GM23248 (cell line): Measurements from ENCODE around the gene MAGEA12. TPM values are rescaled to one million over a fixed set of nuclear protein-coding genes. Genes with fewer than 3 reads are reported as not detected.
"Not testable (repeated sequence)": the region's sequence is repeated elsewhere in the genome, so short reads cannot be mapped to it uniquely, and the experiment has no call there.

Source experiments
- DNase-seq: peaks from one replicate; pipeline ENCODE4 v3.0.0-alpha.2; 2015
- H2AFZ ChIP-seq: fragments of 200-600 bp; sonication (generic); 2 replicates; pipeline ENCODE4 v1.6.1; 2016; ENCODE audit warnings: antibody characterized with exemption
- H3F3A ChIP-seq: fragments of 200-600 bp; sonication (generic); 2 replicates; pipeline ENCODE4 v1.6.1; 2016; ENCODE audit warnings: mild to moderate bottlenecking, antibody characterized with exemption, mixed run types; ENCODE audit not compliant: insufficient read depth
- H3K27ac ChIP-seq: fragments of 200-600 bp; sonication (generic); 2 replicates; pipeline ENCODE4 v1.5.1; 2016; ENCODE audit warnings: mild to moderate bottlenecking
- H3K27me3 ChIP-seq: fragments of 200-600 bp; sonication (generic); replicated peaks from 2 replicates; pipeline ENCODE4 v1.6.1; 2016; ENCODE audit warnings: mild to moderate bottlenecking; ENCODE audit not compliant: insufficient read depth
- H3K36me3 ChIP-seq: fragments of 200-600 bp; sonication (generic); 2 replicates; pipeline ENCODE4 v1.6.1; 2016; ENCODE audit warnings: low read depth, mild to moderate bottlenecking
- H3K4me1 ChIP-seq: fragments of 200-600 bp; sonication (generic); 2 replicates; pipeline ENCODE4 v1.6.1; 2016; ENCODE audit warnings: mild to moderate bottlenecking; ENCODE audit not compliant: insufficient read depth
- H3K4me2 ChIP-seq: fragments of 200-600 bp; sonication (generic); one replicate; pipeline ENCODE4 v1.6.1; 2016; ENCODE audit warnings: mild to moderate bottlenecking; ENCODE audit not compliant: unreplicated experiment
- H3K4me3 ChIP-seq: fragments of 200-600 bp; sonication (generic); 2 replicates; pipeline ENCODE4 v1.5.1; 2016; ENCODE audit warnings: mild to moderate bottlenecking
- H3K79me2 ChIP-seq: fragments of 200-600 bp; sonication (generic); 2 replicates; pipeline ENCODE4 v1.6.1; 2016; ENCODE audit warnings: mild to moderate bottlenecking; ENCODE audit not compliant: insufficient read depth
- H3K9ac ChIP-seq: fragments of 200-600 bp; sonication (generic); 2 replicates; pipeline ENCODE4 v1.6.1; 2016; ENCODE audit warnings: mild to moderate bottlenecking
- H3K9me2 ChIP-seq: fragments of 200-600 bp; sonication (generic); 2 replicates; pipeline ENCODE4 v1.6.1; 2016; ENCODE audit warnings: mixed run types, mild to moderate bottlenecking, moderate library complexity; ENCODE audit not compliant: insufficient read depth
- H3K9me3 ChIP-seq: fragments of 200-600 bp; sonication (generic); one replicate; pipeline ENCODE4 v1.6.1; 2017; ENCODE audit warnings: low read depth
- H4K20me1 ChIP-seq: fragments of 200-600 bp; sonication (generic); 2 replicates; pipeline ENCODE4 v1.6.0; 2016; ENCODE audit not compliant: insufficient read depth
- EZH2 ChIP-seq: fragments of 200-600 bp; sonication (generic); IDR thresholded peaks from 2 replicates; pipeline ENCODE4 v1.6.1; 2018; ENCODE audit warnings: antibody characterized with exemption, mild to moderate bottlenecking; ENCODE audit not compliant: insufficient read depth, poor library complexity, severe bottlenecking
- EZH2phosphoT487 ChIP-seq: fragments of 200-600 bp; sonication (generic); IDR thresholded peaks from 2 replicates; pipeline ENCODE4 v1.6.1; 2018; ENCODE audit warnings: antibody characterized with exemption, moderate library complexity, mild to moderate bottlenecking, low read depth; ENCODE audit not compliant: insufficient read depth
- WGBS, 2 experiments: methylation state at CpG; one replicate each; pipeline ENCODE4 v1.1.6; 2015 to 2017; ENCODE audit warnings: low lambda C conversion rate in 2 of 2, low coverage in 1 of 2; ENCODE audit errors: missing lambda C conversion rate in 2 of 2; 5-methylcytosine and 5-hydroxymethylcytosine counted together
- in situ Hi-C: fragments of 300-500 bp; cut with MboI; formaldehyde crosslinking; loops from 2 replicates; pipeline ENCODE4 v1.15.0; 2020
- polyA plus RNA-seq: library from polyadenylated mRNA; unstranded; fragments of >200 nt; fragmentation: Nextera tagmentation; extraction: Ambion mirVana; gene quantifications from 2 replicates; pipeline ENCODE4 v1.2.1, GENCODE V29; 2016
- total RNA-seq: library from RNA; depleted of rRNA; stranded (reverse); fragments of >200 nt; shearing (Covaris generic); gene quantifications from 2 replicates; pipeline ENCODE4 v1.2.3, GENCODE V29; 2014

MAGEA12 gene
- total and polyA plus RNA-seq, 2 experiments from 2014 or later, result 0.18 to 0.54 TPM

DNA sequence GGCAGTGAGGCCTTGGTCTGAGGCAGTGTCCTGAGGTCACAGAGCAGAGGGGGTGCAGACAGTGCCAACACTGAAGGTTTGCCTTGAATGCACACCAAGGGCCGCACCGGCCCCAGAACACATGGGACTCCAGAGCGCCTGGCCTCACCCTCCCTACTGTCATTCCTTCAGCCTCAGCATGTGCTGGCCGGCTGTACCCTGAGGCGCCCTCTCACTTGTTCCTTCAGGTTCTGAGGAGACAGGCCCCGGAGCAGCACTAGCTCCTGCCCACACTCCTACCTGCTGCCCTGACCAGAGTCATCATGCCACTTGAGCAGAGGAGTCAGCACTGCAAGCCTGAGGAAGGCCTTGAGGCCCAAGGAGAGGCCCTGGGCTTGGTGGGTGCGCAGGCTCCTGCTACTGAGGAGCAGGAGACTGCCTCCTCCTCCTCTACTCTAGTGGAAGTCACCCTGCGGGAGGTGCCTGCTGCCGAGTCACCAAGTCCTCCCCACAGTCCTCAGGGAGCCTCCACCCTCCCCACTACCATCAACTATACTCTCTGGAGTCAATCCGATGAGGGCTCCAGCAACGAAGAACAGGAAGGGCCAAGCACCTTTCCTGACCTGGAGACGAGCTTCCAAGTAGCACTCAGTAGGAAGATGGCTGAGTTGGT, 2.4 kb downstream of the MAGEA12 start:
- Histone ChIP-seq H3K27ac (no peak overlapping the region), H3K4me2 (no peak overlapping the region), H2AFZ (no peak overlapping the region), H3K4me1 (no peaks in the 10 kb centered on the region), H3K9me3 (no peaks in the 10 kb centered on the region), H3K4me3 (no peak overlapping the region), H4K20me1 (no peaks in the 10 kb centered on the region), H3K36me3 (no peaks in the 10 kb centered on the region), H3K79me2 (no peaks in the 10 kb centered on the region), H3K27me3 (no peaks in the 10 kb centered on the region), H3K9ac (no peak overlapping the region), H3K9me2 (no peaks in the 10 kb centered on the region), H3F3A (no peaks in the 10 kb centered on the region)
- 23 to 45% methylated on average over 7 to 9 of the region's 12 CpGs for WGBS, 2 experiments
- in situ Hi-C loops, result no loop called here
- no peak for DNase-seq
- TF ChIP-seq EZH2phosphoT487 (no peak), EZH2 (no peak)

DNA sequence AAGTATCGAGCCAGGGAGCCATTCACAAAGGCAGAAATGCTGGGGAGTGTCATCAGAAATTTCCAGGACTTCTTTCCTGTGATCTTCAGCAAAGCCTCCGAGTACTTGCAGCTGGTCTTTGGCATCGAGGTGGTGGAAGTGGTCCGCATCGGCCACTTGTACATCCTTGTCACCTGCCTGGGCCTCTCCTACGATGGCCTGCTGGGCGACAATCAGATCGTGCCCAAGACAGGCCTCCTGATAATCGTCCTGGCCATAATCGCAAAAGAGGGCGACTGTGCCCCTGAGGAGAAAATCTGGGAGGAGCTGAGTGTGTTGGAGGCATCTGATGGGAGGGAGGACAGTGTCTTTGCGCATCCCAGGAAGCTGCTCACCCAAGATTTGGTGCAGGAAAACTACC, 3.0 kb downstream of the MAGEA12 start:
- H3K4me2 ChIP-seq, H3K9me3 ChIP-seq, H3K4me3 ChIP-seq, H3K27ac ChIP-seq, H3K79me2 ChIP-seq, H4K20me1 ChIP-seq, H3K9ac ChIP-seq, H3K4me1 ChIP-seq, DNase-seq, in situ Hi-C loops, H3K36me3 ChIP-seq, H3F3A ChIP-seq, H3K9me2 ChIP-seq, H3K27me3 ChIP-seq, H2AFZ ChIP-seq: not testable (repeated sequence)
- 36 to 42% methylated on average over 5 to 12 of the region's 12 CpGs for WGBS, 2 experiments

- Histone ChIP-seq H3K9me2 (no peaks in the 10 kb centered on the region), H3K9me3 (no peaks in the 10 kb centered on the region), H2AFZ (no peak overlapping the region), H3K79me2 (no peaks in the 10 kb centered on the region), H4K20me1 (no peaks in the 10 kb centered on the region), H3K4me2 (no peak overlapping the region), H3K27me3 (no peaks in the 10 kb centered on the region), H3K27ac (no peak overlapping the region), H3F3A (no peaks in the 10 kb centered on the region), H3K9ac (no peak overlapping the region), H3K36me3 (no peaks in the 10 kb centered on the region), H3K4me3 (no peak overlapping the region), H3K4me1 (no peaks in the 10 kb centered on the region)
- no peak for DNase-seq
- no peak for TF ChIP-seq EZH2
- no peak for TF ChIP-seq EZH2phosphoT487
- 18 to 36% methylated on average over 4 to 5 of the region's 5 CpGs for WGBS, 2 experiments
- in situ Hi-C loops, result no loop called here
Observed at GRCh38 chrX:152738560-152738959, 5.0 kb downstream of the MAGEA12 start.

DNA sequence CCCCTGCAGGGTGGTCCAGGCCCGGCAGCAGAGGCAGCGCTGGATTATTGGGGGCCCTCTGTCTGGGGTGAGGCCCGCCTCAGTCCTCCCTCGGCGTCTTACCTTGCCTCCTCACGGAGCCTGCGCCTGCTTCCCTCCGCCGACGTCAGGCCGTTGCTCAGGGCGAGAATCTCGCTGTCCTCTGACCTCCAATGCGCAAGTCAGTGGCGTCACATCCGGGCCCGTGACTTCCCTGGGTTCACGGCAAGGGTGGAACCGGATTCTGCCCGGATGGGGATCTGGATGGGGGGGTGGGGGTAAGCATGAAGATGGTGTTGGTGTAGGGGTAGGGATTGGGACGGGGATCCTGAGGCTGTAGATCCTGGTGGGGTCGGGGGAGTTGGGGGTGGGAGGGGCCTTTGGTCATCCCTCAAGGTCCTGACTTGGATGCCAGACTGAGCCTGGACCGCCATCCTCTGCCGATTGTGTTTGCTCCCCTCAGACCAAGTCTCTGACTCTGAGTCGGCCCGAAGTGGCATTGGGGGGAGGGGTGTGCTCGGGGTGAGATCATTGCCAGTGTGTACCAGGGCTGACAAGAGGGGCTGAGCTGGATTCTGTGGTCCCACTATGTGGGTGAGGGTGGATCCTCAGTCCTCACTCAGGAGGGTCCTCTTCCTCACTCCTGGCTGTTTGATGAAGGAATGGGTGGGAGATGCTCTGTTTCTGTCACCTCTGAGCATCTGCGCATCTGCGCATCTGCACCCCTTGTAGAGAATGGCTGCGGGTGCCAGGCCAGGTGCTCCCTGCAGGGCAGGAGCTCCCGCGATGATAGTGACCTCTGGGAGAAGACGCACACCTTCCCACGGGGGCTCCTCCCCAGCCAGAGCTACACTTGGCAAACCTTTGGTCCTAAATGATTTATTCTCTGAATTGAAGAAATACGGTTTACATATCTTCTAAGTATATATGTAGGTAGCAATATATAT, 20.4 kb downstream of the MAGEA12 start, which contains the start of gene MAGEA2:
TSS of gene MAGEA2 (minus strand) at position 157 of the 965 bp plus-strand sequence. CDS start 2,479 bp downstream, outside the sequence.
- H3K4me3 ChIP-seq, in situ Hi-C loops, H3K36me3 ChIP-seq, H3K79me2 ChIP-seq, H3K9me3 ChIP-seq, H3K9ac ChIP-seq, H3K9me2 ChIP-seq, H3F3A ChIP-seq, H3K4me2 ChIP-seq, DNase-seq, H2AFZ ChIP-seq, H3K27ac ChIP-seq, H4K20me1 ChIP-seq, H3K27me3 ChIP-seq, H3K4me1 ChIP-seq: not testable (repeated sequence)
- no CpG with 5 or more reads among the region's 35 CpGs for WGBS, 2 experiments

DNA sequence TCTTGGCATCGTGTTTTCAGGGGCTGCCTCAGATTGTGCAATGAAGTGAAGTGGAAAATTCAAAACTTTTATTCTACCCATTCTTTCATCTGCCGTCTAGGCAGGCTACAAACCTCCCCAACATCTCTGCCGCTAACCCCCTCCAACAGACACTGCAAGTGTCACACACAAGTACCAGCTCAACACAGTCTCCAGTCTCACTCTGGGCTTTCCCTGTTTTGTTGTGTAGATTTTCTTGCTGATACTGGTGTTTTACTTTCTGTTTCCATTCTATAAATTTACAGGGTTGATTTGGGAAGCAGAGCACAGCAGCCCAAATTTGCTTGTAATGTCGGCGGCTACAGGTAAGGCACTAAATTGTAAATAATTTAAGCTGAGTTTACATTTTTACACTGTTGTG, 21.3 kb downstream of the MAGEA12 start:
- H3K27ac ChIP-seq, H3K79me2 ChIP-seq, H3K9me3 ChIP-seq, H3K4me2 ChIP-seq, H3K9ac ChIP-seq, H2AFZ ChIP-seq, in situ Hi-C loops, H3K27me3 ChIP-seq, H3K4me1 ChIP-seq, H3K36me3 ChIP-seq, H3K9me2 ChIP-seq, DNase-seq, H4K20me1 ChIP-seq, H3F3A ChIP-seq, H3K4me3 ChIP-seq: not testable (repeated sequence)
- no CpG with 5 or more reads among the region's 5 CpGs for WGBS, 2 experiments

GRCh38 chrX:152758918-152759317, 25.4 kb downstream of the MAGEA12 start, which contains the start of gene CSAG3:
Gene CSAG3 (plus strand): TSS chrX:152759218.
- H3K36me3 ChIP-seq, H3K9me3 ChIP-seq, H3K9ac ChIP-seq, H3K4me1 ChIP-seq, H3K27ac ChIP-seq, H3K9me2 ChIP-seq, H2AFZ ChIP-seq, H3K79me2 ChIP-seq, H3K4me3 ChIP-seq, H4K20me1 ChIP-seq, in situ Hi-C loops, DNase-seq, H3F3A ChIP-seq, H3K4me2 ChIP-seq, H3K27me3 ChIP-seq: not testable (repeated sequence)
- WGBS, 2 experiments, result 0% methylated on average over 1 of the region's 2 CpGs; no CpG with 5 or more reads in 1 of the 2 experiments
